Measurements from ENCODE around the gene CPNE8. TPM values are rescaled to one million over a fixed set of nuclear protein-coding genes. Genes with fewer than 3 reads are reported as not detected.

CPNE8 gene
- total RNA-seq, 1 experiment from 2014 or later, result 10.7 TPM

DNA sequence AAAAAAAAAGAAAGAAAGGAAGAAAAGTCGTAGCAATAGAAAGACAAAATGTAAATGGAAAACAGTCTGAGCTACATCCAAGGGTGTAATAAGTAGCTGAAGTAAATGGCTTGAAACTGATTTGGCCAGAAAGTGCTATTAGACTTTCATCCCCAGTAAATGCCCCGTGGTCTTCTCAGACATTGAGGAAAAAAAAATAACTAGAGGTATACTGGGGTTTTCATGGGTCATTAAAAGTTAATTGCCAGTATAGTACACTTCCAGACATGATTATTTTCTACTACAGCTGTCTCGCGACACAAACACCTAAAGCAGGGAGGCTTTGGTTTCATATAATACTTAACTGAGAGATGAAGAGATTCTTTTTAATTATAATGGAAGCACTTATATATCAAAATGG, 271.9 kb downstream of the CPNE8 start:
- H3K4me1 ChIP-seq (replicated peaks; ENCODE audit: insufficient read depth), result peaks cover 20% of the 10 kb centered on the region
- H4K20me1 ChIP-seq (ENCODE audit: insufficient read depth), result no peaks in the 10 kb centered on the region
- no peaks in the 10 kb centered on the region for H3K36me3 ChIP-seq (ENCODE audit: low read depth)
- H3K4me2 ChIP-seq, result no peak overlapping the region
- CTCF ChIA-PET, result no interaction called here
- no peaks in the 10 kb centered on the region for H3K9me2 ChIP-seq (ENCODE audit: insufficient read depth)
- H3K79me2 ChIP-seq (ENCODE audit: low read depth), result no peaks in the 10 kb centered on the region
- POLR2A ChIA-PET (ENCODE audit: unreplicated experiment), result no interaction called here
- H3K4me3 ChIP-seq, result no peak overlapping the region
- no peak overlapping the region for H3K27ac ChIP-seq
- H3F3A ChIP-seq (ENCODE audit: insufficient read depth, low read depth), result no peaks in the 10 kb centered on the region
- no peak for TF ChIP-seq EZH2 (IDR thresholded peaks at IDR 0.05; ENCODE audit: low read depth)
- TF ChIP-seq, protein P1, sequence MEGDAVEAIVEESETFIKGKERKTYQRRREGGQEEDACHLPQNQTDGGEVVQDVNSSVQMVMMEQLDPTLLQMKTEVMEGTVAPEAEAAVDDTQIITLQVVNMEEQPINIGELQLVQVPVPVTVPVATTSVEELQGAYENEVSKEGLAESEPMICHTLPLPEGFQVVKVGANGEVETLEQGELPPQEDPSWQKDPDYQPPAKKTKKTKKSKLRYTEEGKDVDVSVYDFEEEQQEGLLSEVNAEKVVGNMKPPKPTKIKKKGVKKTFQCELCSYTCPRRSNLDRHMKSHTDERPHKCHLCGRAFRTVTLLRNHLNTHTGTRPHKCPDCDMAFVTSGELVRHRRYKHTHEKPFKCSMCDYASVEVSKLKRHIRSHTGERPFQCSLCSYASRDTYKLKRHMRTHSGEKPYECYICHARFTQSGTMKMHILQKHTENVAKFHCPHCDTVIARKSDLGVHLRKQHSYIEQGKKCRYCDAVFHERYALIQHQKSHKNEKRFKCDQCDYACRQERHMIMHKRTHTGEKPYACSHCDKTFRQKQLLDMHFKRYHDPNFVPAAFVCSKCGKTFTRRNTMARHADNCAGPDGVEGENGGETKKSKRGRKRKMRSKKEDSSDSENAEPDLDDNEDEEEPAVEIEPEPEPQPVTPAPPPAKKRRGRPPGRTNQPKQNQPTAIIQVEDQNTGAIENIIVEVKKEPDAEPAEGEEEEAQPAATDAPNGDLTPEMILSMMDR (conservative IDR thresholded peaks at IDR 0.05), result no peak
- H2AFZ ChIP-seq, result no peak overlapping the region
- peaks cover 6% of the 10 kb centered on the region for H3K9me3 ChIP-seq (ENCODE audit: insufficient read depth, low read depth)
- intact Hi-C loops (cut with micrococcal nuclease; ENCODE audit: unreplicated experiment), result loop anchor here (10.0 kb wide), 1 partner anchor 249 kb away; no protein-coding TSS in a partner anchor
- no peaks in the 10 kb centered on the region for H3K27me3 ChIP-seq (ENCODE audit: insufficient read depth, low read depth)
- no peak for DNase-seq
- BruUV-seq (replicated peaks), result no TSS peak

DNA sequence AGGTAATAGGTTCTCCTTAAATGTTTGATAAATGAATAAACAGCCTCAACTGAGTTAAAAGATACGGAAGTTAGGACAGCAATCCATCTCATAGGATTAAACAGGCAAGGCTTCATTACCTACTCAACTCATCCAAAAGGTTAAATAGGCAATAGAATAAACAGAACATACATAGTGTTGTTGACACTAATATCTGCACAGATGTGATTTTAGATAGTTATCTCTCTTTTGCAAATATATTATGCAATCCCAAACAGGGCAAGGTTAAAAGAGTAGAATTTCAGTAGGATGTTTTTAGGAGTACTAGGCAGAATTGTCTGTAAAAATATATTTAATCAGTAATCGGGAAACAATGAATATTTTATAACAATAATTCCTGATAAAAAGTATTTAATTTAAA, 276.3 kb downstream of the CPNE8 start:
- ChIA-PET CTCF (no interaction called here), POLR2A (ENCODE audit: unreplicated experiment) (no interaction called here)
- no peaks in the 10 kb centered on the region for H3K79me2 ChIP-seq (ENCODE audit: low read depth)
- TF ChIP-seq, protein P1 (conservative IDR thresholded peaks at IDR 0.05), result no peak
- TF ChIP-seq EZH2 (IDR thresholded peaks at IDR 0.05; ENCODE audit: low read depth), result no peak
- no peaks in the 10 kb centered on the region for H3F3A ChIP-seq (ENCODE audit: insufficient read depth, low read depth)
- no peaks in the 10 kb centered on the region for H3K9me2 ChIP-seq (ENCODE audit: insufficient read depth)
- peaks cover 11% of the 10 kb centered on the region for H3K4me1 ChIP-seq (replicated peaks; ENCODE audit: insufficient read depth)
- no TSS peak for BruUV-seq (replicated peaks)
- no peak overlapping the region for H3K27ac ChIP-seq
- H3K4me2 ChIP-seq, result 0 out of 2 replicates have a peak overlapping the region, but pooled peaks have one; percentile 17
- peak in 1 of 2 experiments; percentile 40 for DNase-seq
- H3K27me3 ChIP-seq (ENCODE audit: insufficient read depth, low read depth), result no peaks in the 10 kb centered on the region
- H2AFZ ChIP-seq, result no peak overlapping the region
- no peaks in the 10 kb centered on the region for H4K20me1 ChIP-seq (ENCODE audit: insufficient read depth)
- intact Hi-C loops (cut with micrococcal nuclease; ENCODE audit: unreplicated experiment), result no loop called here
- H3K4me3 ChIP-seq, result no peak overlapping the region
- H3K36me3 ChIP-seq (ENCODE audit: low read depth), result no peaks in the 10 kb centered on the region
- peaks cover 6% of the 10 kb centered on the region for H3K9me3 ChIP-seq (ENCODE audit: insufficient read depth, low read depth)

- Histone ChIP-seq H3F3A (ENCODE audit: insufficient read depth, low read depth) (no peaks in the 10 kb centered on the region), H3K36me3 (ENCODE audit: low read depth) (no peaks in the 10 kb centered on the region), H3K4me3 (no peak overlapping the region), H3K27ac (no peak overlapping the region), H4K20me1 (ENCODE audit: insufficient read depth) (no peaks in the 10 kb centered on the region), H3K27me3 (ENCODE audit: insufficient read depth, low read depth) (no peaks in the 10 kb centered on the region), H3K9me3 (ENCODE audit: insufficient read depth, low read depth) (peaks cover 6% of the 10 kb centered on the region), H2AFZ (no peak overlapping the region), H3K79me2 (ENCODE audit: low read depth) (no peaks in the 10 kb centered on the region), H3K4me2 (no peak overlapping the region), H3K9me2 (ENCODE audit: insufficient read depth) (no peaks in the 10 kb centered on the region), H3K4me1 (replicated peaks; ENCODE audit: insufficient read depth) (peaks cover 11% of the 10 kb centered on the region)
- TF ChIP-seq, protein P1 (conservative IDR thresholded peaks at IDR 0.05), result no peak
- no peak for TF ChIP-seq EZH2 (IDR thresholded peaks at IDR 0.05; ENCODE audit: low read depth)
- DNase-seq, result no peak
- POLR2A ChIA-PET (ENCODE audit: unreplicated experiment), result no interaction called here
- intact Hi-C loops (cut with micrococcal nuclease; ENCODE audit: unreplicated experiment), result no loop called here
- no TSS peak for BruUV-seq (replicated peaks)
- CTCF ChIA-PET, result no interaction called here
These were observed 277.1 kb downstream of the CPNE8 start for GRCh38 chr12:38628288-38628687.
